RCC 7860 (cell line): ENCODE data around the gene EFCAB6.

Experiments used
- DNase-seq: peaks from one replicate; pipeline ENCODE4 v3.0.0-alpha.2; 2015; ENCODE audit warnings: low spot score
- FAIRE-seq: peaks from 2 replicates; lab custom pipeline; 2012; peaks lifted over from hg19 to GRCh38; lab: Jason Lieb, UNC

The EFCAB6 gene

GRCh38 chr22:43819421-43819921 lies 7.4 kb upstream of the EFCAB6 start:
- no peak for DNase-seq
- FAIRE-seq = no peak

- DNase-seq = no peak
- FAIRE-seq = no peak
Measured at GRCh38 chr22:43818981-43819380, 6.9 kb upstream of the EFCAB6 start.

GRCh38 chr22:43817402-43817801 lies 5.3 kb upstream of the EFCAB6 start:
- FAIRE-seq = no peak
- DNase-seq = no peak

GRCh38 chr22:43814264-43814663 lies 2.2 kb upstream of the EFCAB6 start:
- no peak for FAIRE-seq

GRCh38 chr22:43812890-43813289 lies 785 bp upstream of the EFCAB6 start:
- no peak for DNase-seq
- FAIRE-seq = no peak

More at GRCh38 chr22:43814264-43814663, 2.2 kb upstream of the EFCAB6 start:
- DNase-seq = no peak

GRCh38 chr22:43811777-43812148 lies 342 bp downstream of the EFCAB6 start:
- DNase-seq = no peak
- FAIRE-seq = no peak

- FAIRE-seq (no peak), DNase-seq (no peak)
Measured at GRCh38 chr22:43802897-43803495, 9.1 kb downstream of the EFCAB6 start.

- DNase-seq (no peak), FAIRE-seq (no peak)
Measured at GRCh38 chr22:43800970-43801369, 11.1 kb downstream of the EFCAB6 start.

GRCh38 chr22:43798492-43798891 lies 13.6 kb downstream of the EFCAB6 start:
- no peak for FAIRE-seq
- peak; percentile 57 for DNase-seq

GRCh38 chr22:43796567-43796966 lies 15.5 kb downstream of the EFCAB6 start:
- DNase-seq (no peak), FAIRE-seq (no peak)

GRCh38 chr22:43795320-43795719 lies 16.8 kb downstream of the EFCAB6 start:
- DNase-seq (no peak), FAIRE-seq (no peak)

- FAIRE-seq (no peak), DNase-seq (no peak)
Measured at GRCh38 chr22:43792905-43793304, 19.2 kb downstream of the EFCAB6 start.

- FAIRE-seq = peak; percentile 79
- peak; percentile 76 for DNase-seq
Measured at GRCh38 chr22:43789452-43789851, 22.7 kb downstream of the EFCAB6 start.

- no peak for FAIRE-seq
- no peak for DNase-seq
Measured at GRCh38 chr22:43783777-43784176, 28.3 kb downstream of the EFCAB6 start.

- DNase-seq (no peak), FAIRE-seq (no peak)
Measured at GRCh38 chr22:43782448-43782847, 29.7 kb downstream of the EFCAB6 start.

GRCh38 chr22:43777286-43777685 lies 34.8 kb downstream of the EFCAB6 start:
- FAIRE-seq = no peak
- no peak for DNase-seq

- no peak for DNase-seq
- no peak for FAIRE-seq
Measured at GRCh38 chr22:43776081-43776670, 35.9 kb downstream of the EFCAB6 start.

GRCh38 chr22:43774318-43774915 lies 37.7 kb downstream of the EFCAB6 start:
- DNase-seq (no peak), FAIRE-seq (no peak)

GRCh38 chr22:43772831-43773230 lies 39.3 kb downstream of the EFCAB6 start:
- DNase-seq (no peak), FAIRE-seq (no peak)

- no peak for FAIRE-seq
- no peak for DNase-seq
Measured at GRCh38 chr22:43755452-43755851, 56.7 kb downstream of the EFCAB6 start.

GRCh38 chr22:43755011-43755410 lies 57.1 kb downstream of the EFCAB6 start:
- DNase-seq (no peak), FAIRE-seq (no peak)

- no peak for FAIRE-seq
- DNase-seq = no peak
Measured at GRCh38 chr22:43754176-43754575, 57.9 kb downstream of the EFCAB6 start.
